NCI-H82 treated with DMSO at 0.1 percent for 48 hours (cell line): ENCODE data around the gene IL34.
A peak's percentile ranks its signal among the peaks of the same experiment; 100 is the strongest.

Experiments used
- DNase-seq: peaks from one replicate; lab custom pipeline; 2025; ENCODE audit not compliant: unreplicated experiment; lab: John Stamatoyannopoulos, UW

The IL34 gene

DNA sequence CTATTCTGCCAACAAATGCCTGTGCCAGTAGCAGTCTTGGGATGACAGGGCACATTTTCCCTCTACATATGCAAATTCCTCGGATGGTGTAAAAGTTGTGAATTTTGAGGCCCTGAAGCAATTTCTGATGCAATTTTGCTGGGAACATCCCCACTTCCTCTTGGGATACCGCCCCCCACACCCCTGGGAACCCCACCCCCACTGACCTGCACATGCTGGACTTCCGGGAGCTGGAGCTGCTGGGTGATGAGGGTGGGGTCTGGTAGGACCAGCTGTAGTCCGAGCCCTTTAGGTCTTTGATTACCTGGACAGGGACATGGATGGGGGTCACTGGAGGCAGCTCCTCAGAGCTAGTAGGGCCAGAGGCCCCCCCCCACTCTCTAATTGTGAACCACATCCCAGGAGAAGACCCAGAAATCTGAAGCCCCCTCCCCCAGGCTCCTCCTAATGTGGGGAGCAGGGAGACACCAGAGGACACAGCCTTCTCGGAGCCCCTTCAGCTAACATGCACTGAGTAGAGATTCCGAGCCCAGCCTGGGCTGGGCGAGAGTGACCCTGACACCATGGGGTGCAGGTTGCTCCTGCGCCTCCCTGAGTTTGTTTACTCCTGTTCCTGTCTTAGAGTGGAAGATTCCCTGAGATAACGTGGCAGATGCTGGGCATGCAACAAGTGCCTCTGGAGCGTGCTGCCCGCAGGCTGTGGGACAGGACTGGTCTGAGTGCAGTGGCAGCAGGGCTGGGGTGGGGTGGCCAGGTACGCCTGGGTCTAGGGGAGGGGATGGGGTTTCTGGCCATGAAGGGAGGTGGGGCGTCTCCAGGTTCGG is 30.5 kb downstream of the IL34 start:
- no peak for DNase-seq

DNA sequence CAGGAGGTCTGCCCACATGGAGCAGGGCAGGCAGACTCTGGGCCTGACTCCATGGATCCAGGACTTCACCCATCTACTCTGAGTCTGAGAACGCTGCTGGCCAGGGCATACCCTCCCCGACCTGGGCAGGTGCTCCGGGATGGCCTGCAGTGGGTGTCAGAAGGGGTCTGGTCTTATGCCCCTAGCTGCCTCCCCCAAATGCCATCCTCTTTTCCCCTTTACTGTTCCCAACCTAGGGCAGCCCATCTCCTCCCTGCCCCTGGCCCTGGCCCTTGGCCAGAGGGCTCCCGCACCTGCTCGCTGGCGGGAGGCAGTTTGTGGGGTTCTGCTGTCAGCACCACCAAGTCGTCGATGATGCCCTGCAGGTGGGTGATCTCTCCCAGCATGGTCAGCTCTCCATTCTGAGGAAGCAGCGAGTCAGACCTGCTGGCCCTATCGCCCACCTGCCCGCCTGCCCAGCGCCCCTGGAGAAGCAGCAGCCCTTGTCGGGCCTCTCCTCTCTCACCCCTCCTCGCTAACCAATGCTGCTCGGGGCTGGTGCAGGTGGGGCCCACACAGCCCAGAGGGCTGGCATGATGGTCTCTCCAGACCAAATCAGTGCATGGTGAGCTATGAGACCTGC is 31.3 kb downstream of the IL34 start:
- no peak for DNase-seq

DNA sequence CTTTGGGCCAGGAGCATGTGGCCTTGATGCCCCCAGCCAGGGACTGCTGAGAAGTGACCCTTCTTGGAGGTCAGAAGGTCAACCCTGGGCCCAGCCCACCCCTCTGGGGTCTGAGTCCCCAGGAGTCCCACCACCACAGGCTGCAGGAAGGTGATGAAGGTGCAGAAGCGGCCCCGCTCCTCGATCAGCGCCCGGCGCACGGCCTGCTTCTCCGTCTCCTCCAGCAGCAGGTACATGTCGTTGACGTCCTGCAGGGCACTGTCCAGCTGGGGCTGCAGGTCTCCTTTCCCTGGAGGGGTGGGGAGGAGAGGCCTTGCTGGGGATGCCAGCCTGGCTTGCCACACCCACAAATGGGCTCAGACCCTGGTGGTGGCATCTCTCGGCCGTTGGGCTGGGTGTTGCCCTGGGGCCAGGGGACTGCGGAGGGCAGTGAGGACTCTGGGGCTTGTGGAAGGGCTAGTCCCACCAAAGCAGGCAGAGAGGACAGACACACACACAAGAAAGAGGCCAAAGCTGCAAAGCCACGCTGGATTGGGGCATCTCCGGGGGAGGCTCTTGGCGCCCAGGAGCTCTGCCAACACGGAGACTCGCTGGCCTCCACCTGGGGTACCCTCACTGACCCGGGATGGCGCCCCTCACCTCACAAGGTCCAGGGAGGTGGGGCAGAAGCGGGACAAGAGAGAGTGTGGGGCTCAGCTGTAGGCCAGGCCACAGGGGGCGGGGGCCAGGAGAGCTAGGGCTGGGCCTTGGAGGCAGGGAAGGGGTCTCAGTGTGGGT is 31.9 kb downstream of the IL34 start:
- DNase-seq: no peak

DNA sequence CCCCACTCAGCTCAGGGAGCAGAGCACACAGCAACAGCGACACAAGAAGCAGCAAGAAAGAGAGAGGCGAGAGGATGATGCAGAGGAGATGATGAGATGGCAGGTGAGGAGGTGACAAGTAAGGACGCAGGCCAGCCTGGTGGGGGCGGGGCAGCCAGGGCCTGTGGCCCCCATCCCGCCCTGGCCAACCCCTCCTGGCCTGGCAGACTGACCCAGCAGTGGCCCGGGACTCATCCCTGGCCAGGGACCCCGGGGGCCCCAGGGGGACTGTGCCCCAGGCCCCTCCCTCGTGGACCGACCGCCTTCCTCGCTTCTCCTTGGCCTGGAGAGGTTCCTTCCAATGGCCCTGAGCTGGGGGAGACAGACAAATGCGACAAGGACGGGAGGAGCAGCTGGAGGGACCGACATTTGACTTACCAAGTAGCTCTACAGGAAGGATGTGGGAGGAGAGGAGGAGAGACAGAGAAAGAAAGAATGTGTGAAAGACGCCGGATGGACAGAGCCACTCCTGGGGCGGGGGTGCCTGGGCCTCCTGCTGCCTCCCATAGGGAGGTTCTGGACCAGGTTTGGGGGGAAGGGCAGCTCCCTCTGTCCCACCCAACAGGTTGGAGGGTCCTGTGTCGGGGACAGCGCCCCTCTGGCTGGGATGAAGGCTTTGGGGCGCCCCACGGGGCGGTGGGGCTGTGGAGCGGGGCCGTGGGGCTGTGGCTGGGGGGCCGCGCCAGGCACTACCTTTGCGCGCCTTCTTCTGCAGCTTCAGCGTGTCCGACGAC is 32.7 kb downstream of the IL34 start:
- no peak for DNase-seq

DNA sequence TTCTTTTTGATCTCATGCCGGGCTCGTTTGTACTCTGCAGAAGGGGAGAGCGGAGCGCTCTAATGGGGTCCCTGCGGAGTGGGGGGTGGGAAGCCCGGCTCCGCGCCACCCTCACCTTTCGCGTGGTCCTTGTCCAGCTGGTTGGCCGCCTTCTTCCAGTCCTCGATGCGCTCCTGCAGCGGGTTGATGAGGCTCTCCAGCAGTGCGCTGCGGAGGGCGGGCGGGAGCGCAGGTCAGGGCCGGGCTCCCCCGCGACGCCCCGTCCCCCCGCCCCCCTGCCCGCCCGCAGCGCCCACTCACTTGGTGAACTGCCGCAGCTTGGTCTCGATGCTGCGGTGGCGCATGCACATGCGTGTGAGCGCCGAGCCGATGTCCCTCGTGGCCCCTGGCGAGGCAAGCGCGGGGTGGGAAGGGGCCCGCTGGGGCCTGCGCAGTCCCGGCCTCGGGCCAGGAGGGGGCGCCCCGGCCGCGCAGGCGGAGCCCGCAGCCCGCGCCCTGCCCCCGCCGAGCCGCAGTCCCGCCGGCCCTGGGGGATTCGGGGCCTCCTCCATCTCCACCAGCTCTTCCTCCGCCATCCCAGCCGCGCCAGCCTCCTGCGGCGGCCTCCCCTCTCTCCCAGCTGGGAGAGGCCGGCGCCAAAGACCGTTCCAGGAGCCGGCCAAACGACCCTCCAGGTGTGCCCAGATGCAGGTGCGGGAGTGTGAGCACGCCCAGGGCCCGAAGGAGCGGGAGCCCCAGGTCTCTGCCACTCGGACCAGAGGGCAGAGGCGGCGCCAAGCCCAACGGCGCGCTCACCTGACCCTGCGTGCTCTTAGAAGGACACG is 33.5 kb downstream of the IL34 start:
- no peak for DNase-seq

DNA sequence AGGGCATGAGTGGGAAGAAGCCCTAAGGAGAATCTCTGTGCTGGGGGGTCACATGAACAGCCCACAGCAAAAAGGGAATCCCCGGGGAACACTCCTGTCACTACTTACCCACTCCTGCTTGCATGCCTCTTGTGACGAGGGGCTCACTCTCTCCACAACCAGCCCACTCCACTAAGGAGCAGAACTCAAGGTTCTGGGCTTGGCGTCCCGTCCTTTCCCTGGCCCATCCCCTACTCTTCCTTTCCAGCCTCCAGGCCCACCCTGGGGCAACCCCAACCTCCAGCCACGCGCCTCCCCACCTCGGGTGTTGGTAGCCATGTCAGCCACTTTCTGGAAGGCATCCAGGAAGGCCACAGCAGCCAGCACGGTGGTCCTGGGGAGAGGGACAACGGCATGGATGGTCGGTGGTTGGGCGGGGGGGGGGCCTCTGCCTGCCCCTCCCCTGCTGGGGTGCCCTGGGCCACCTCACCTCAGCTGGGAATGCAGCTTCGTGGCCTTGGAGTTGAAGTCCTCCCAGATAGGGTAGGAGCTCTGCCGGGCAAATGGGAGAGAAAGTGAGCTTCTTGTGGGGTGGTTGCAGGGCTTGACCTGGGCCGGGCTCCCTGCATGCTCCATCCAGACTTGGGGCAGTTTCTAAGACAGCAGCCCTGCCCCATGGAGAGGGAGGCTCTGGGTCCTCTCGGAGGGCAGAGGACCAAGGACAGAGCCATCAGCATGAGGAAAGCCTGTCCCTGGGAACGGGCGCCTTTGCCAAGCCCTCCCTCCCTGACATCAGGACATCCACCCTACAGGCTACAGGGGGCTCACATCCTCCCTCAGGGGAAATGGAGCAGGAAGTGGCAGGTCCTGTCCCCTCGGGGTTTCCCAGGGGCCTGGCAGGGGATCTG is 34.4 kb downstream of the IL34 start:
- no peak for DNase-seq

DNA sequence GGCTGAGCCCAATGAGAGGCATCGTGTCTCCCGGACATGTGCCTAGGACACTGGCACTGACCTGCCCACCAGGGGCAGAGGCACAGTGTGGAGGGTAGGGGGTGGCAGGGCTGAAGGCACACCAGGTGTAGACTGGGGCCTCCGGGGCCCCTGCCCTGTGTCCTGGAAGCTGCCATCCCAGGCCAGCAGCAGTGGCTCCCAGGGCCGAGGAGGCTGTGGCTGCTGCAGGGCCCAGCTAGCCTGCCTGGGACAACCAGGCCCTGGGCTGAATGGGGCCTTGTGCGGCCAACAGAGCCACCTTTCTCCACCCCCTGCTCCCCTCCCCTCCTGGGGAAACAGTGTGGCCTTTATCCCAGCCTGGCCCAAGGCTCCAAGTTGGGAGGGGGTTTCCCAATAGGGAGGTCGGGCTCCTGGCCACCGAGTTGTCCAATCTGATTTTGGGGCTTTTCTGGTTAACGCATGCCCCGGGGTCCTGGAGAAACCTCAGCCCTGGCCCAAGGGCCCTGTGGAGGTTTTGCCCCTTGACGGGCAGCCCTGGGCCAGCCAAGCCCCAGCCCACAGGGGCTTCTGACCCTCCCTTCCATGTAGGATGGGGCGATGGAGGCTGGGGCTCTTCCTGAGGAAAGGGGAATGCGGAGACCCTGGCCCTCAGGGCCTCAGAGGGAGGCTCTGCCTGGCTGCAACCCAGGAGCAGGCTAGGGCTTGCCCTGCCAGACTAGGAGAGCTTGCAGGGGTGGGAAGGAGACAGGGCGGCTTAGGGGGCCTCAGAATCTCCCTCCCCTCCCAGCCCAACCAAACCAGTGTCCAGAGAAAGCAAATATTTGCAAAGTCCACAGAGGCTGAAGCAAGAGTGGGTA is 35.3 kb downstream of the IL34 start:
- no peak for DNase-seq

DNA sequence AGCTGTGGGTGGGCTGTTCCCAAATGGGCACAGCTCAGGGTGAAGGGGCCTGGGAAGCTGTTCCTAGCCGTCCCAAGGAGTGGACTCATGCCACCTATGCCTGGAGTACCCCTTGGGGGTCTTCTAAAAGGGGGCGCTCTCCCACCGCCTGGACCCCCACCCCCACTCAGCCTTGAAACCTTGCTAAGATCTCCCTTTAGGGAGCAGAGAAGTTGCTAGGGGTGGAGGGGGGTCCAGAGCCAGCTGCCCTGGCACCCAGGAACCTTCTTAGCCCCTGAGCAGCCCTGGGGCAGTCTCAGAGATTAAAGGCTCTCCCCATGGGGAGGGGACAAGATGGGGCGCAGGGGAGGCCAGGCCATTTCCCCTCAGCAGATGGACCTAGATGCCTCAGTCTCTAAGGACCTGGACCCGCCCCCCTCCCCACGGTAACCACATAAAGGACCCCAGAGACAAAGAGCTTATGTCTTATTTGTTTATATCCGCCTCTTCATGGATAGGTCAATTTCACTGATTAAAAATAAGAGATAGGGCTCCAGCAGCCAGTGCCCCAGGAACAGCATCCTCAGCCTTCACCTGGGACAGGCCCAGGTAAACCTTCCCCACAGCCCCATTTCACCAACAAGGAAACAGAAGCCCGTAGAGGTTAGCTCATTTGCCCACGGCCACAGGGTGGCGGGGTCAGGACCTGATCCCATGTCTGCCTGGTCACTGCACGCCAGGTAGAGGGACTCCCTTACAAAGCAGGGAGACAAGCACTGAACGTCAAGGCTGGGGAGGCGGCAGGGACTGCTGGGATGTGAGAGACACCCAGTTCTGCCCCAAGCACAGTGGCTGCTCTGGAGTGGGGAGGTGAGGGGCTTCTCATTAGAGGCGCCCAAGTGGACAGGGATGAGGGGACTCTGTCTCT is 36.1 kb downstream of the IL34 start:
- DNase-seq: no peak

DNA sequence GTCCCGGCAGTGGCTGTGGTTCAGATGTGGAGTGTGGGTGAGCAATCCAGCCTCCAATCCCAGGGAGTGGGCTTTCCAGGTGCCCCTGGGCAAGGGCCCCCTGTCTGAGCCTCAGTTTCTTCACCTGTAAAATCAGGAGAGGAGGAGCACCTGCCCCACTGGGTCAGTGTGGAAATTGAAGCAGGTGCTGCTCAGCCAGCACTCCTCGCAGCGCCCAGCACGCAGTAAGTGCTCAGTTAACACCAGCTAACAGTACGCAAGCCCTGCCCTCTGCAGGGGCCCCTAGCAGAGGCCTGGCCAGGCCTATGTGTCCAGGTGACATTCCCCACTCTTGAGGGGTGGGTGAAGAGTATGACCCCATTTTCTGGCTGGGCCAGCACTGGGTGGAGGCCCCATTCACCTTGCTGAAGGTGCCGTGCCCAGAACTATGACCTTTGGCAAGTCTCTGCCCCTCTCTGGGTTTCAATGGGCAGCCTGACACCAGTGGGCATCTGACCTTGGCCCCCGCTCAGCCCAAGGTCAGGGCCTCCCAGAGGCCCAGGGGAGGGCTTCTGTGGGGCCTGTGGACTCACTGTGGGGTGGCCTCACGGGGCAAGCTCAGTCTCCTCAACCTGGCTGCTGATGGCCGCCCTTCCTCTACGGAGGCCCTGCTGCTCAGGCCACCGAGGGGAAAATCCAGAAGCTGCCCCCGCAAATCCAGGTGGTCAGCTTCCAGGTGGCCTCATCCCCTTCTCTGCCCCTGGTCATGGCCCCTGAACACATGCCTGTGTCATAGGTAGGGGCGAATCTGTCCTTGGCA is 37.0 kb downstream of the IL34 start:
- no peak for DNase-seq

DNA sequence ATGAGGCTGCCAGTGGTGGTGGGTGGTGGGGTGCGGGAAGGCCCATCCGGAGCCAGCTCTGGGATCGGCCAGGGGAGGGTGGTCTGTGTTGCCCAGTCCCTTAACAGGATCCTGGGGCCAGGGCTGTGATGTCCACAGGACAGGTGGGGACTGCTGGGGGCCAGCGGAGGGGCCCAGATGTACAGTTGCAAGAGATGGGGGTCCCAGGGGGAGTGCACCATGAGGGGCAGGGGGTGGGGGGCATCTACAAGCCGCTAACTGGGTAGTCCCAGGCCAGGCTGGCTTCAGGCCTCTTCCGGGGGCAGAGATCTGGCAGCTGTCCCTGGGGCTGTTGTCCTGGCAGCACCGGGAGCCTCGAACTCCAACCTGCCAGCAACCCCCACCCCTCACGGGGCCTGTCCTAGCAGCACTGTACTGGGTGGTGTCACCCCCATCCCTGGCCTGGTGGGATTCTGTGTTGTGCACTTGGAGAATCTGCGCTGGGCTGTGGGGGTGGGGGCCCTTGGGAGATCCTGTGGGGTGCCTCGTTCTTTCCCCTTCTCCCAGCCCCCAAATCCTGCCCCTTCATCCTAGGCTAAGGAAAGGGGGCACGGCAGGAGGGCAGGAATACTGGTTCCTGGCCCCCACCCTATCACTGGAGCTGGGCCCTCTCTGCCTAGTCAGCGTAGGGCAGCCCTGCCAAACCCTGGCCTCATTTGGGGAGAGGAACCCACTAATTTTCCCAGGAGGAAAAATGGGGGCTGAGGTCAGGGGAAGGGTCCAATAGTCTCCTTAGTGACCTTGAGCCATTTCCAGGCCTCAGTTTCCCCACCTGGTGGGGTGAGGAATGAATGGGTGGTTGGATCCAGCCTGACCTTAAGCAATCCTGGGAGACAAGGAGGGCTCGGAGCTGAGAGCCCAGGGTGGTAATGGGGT is 38.0 kb downstream of the IL34 start:
- no peak for DNase-seq

DNA sequence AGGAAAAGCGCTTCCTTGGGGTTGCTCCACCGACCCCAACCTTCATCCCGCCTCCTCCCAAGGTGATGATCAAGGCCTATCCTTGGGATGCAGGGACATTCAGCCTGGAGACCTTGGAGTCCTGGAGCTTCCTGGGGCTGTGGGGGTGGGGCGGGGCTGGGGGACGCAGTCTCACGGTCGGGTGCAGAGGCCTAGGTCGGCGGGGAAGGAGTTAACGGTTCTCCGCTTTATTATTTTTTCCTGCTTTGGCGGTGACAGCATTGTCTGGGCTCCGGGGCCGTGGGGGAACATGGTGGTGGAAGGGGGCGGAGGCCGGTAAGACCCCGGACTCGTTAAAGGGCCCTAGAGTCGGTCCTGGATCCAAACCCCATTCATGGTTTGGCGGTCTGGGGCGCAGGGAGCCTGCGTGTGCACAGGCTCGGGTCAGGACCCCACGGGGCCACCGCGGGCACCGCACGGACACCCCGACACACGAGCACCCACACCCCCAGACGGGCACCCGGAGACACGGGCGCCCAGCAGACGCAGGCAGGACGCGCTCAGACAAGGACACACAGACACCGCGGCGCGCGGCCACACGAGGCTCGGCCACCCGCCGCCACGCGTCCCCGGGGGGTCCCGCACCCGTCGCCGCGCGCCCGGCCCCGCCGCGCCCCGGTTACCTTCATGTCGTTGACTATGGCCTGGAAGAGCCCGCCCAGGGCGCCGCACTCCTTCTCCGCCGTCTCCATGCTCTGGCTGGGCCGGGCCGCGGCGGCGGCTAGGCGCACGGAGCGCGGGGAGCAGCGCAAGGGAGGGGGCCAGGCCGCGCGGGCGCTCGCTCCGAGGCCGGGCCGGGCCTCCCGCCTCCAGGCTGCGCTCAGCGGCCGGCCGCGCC is 38.9 kb downstream of the IL34 start:
- no peak for DNase-seq

DNA sequence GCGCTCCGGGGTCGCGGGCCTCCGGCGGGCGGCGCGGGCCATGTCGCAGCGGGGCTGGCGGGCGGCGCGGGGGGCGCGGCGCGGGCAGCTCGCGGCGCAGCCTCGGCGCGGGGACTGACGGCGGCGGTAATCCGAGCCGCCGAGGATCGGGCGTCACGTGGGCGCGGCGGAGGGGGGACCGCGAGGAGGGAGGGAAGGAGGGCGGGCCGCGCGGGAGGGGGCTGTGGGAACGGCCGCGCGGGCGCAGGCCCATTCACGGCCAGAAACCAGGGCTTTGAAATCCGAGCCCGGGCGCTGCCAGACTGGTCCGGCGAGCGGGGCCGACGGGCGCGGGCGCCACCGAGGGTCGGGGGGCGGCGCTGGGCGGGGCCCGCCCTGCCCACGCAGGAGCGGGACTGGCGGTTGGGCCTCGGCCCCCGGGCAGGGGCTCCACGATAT is 39.6 kb downstream of the IL34 start, which contains the start of gene MTSS2:
MTSS2 (minus strand) TSS at position 116 of the 438 bp plus-strand sequence. CDS start 262 bp downstream, outside the sequence.
- peak; percentile 46 for DNase-seq

DNA sequence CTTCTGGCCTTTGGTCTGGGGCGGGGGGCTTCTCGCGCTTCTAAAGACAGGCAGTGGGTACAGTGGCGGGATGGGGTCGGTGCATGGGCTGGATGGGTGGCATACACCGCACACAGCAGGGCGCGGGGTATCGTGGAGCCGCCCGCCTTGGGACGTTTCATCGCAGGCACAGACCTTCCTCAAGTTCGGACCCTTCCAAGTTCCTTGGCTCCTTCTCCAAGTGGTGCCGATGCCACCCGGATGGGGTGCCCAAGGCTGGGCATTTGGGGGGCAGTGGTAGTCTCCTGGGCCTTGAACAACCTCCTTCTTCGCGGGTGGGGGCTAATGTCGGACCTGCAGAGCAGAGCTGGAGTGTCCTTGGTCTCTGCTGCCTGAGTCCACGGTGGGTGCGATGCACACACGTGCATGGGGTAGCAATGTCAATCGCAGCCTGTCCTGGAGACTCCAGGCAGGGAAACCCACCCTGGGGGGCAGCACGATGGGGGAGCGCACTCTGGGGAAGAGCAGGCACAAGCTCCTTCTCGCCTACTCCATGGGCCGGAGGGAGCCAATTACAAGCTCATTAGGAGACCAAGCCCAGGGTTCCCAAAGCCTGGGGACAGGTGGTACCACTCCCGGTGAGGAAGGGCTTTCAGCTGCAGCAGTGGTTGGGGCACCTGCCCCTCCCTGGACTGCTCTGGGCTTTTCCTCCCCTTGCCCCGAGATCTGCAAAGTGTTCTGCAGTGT is 40.2 kb downstream of the IL34 start:
- DNase-seq: peak; percentile 16

DNA sequence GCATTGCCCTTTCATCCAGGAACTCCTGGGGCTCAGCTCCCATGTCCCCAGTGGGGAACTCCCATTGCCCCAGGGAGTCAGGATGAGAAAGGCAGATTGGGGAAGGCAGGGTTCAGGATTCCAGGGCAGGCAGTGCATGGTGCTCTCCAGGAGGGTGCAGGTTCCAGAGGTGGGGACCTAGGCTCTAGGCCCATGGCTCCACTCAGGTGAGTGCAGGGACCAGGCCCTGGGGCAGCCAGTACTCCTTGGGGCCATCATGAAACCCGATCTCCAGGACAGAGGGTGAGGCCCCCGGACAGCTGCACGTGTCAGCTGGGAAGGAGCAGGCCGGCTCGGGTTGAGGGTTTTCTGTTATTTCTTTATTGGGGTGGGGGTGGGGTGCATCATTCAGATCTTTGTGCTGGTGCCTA is 40.7 kb downstream of the IL34 start:
- DNase-seq: peak; percentile 16
